Measurements from ENCODE around the gene ALOX15.
A peak's percentile ranks its signal among the peaks of the same experiment; 100 is the strongest.
"Not testable (repeated sequence)": the region's sequence is repeated elsewhere in the genome, so short reads cannot be mapped to it uniquely, and the experiment has no call there.

ALOX15 gene, protein sequence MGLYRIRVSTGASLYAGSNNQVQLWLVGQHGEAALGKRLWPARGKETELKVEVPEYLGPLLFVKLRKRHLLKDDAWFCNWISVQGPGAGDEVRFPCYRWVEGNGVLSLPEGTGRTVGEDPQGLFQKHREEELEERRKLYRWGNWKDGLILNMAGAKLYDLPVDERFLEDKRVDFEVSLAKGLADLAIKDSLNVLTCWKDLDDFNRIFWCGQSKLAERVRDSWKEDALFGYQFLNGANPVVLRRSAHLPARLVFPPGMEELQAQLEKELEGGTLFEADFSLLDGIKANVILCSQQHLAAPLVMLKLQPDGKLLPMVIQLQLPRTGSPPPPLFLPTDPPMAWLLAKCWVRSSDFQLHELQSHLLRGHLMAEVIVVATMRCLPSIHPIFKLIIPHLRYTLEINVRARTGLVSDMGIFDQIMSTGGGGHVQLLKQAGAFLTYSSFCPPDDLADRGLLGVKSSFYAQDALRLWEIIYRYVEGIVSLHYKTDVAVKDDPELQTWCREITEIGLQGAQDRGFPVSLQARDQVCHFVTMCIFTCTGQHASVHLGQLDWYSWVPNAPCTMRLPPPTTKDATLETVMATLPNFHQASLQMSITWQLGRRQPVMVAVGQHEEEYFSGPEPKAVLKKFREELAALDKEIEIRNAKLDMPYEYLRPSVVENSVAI

DNA sequence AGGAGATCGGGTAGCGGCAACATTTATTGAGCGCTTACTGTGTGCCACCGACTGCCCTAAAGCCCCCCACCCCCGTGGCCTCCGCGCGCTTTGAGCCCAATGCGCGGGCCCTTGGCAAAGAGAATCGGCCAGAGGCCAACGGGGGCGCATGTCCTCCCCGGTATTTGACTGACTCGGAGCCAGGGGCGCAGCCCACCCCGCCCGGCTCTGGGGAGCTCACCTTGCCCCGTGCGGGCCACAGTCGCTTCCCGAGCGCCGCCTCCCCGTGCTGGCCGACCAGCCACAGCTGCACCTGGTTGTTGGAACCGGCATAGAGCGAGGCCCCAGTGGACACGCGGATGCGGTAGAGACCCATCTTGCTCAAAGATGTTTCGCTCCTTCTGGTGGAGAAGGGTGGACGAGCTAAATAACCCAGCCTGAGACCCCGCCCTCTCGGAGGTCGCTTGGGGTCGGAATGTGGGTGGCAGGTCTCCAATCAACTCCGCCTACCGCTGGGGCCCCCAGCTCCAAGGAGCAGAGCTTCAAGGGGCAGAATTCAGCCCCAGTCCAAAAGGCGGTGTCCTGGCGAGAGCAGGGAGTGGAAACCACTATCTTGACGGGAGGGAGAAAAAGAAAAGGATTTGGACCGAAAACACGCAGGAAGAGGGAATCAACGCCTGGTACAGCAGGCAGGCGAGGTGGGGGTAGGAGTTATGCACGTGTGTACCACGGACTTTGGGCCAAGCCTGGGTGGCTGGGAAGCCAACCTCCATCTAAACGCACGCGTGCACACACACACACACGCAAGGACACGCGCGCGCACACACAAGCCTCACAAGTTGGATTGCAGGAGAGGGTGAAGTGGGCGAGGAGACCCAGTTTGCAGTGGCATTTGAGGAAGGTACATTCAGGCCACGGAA is at the start of gene ALOX15:
Gene ALOX15 (minus strand): TSS at position 382 of the 899 bp plus-strand sequence. CDS start 27 bp downstream, at position 355.
- no peak for DNase-seq

DNA sequence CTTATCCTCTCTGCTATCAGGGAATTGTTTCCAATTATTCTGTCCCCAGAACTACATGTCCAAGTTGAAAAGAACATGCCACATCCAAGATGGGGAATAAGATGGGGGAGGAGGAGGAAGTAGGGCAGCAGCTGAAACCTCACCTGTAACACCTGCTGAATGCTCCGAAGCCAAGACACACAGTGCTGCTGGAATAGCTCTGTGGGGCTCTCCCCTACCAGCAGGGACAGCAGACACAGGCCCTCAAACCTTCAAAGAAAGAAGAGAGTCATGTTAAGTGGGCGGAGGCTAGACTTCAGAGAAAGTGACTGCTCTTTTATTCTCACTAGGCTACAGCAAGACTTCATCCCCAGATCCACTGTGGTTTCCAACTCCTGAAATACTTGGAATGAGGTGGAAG is 49.3 kb upstream of the ALOX15 start:
- no peak for DNase-seq

DNA sequence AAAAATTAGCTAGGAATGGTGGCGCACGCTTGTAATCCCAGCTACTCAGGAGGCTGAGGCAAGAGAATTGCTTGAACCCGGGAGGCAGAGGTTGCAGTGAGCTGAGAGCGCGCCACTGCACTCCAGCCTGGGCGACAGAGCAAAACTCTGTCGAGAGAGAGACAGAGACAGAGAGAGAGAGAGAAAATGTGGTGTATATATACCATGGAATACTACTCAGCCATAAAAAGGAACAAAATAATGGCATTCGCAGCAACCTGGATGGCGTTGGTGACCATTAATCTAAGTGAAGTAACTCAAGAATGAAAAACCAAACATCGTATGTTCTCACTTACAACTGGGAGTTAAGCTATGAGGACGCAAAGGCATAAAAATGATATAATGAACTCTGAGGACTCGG is 48.4 kb upstream of the ALOX15 start:
- DNase-seq: not testable (repeated sequence)

DNA sequence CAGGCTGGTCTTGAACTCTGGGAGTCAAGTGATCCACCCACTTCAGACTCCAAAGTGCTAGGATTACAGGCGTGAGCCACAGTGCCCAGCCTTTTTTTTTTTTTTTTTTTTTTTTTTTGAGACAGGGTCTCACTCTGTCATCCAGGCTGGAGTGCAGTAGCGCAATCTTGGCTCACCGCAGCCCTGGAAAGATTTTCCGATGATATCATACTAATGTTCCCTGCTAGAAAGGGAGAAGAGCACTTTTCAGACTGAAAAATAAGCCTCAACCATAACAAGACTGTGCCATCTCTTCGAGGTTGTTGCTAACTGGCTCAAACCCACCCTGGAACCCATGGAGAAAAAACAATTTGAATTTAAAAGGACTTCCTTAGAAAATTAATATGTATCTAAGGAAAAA is 42.3 kb upstream of the ALOX15 start:
- not testable (repeated sequence) for DNase-seq

DNA sequence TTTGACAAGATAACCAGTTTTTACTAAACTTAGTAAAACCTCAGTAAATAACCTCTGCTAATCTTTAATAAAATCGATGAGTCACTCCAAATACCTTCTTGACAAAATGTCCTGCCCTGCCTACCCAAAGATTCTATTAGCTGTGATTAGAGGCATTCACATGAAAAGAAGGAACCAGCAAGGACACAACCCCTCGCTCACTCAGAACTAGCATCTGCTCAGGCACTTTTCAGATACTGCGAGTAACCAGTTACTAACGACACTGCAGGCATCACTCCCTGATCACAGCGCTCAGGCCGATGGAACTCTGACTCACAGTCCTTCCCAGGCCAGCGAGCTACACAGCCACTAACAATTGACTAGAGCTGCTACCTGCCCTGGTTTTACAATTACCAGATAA is 38.2 kb upstream of the ALOX15 start:
- DNase-seq: no peak

DNA sequence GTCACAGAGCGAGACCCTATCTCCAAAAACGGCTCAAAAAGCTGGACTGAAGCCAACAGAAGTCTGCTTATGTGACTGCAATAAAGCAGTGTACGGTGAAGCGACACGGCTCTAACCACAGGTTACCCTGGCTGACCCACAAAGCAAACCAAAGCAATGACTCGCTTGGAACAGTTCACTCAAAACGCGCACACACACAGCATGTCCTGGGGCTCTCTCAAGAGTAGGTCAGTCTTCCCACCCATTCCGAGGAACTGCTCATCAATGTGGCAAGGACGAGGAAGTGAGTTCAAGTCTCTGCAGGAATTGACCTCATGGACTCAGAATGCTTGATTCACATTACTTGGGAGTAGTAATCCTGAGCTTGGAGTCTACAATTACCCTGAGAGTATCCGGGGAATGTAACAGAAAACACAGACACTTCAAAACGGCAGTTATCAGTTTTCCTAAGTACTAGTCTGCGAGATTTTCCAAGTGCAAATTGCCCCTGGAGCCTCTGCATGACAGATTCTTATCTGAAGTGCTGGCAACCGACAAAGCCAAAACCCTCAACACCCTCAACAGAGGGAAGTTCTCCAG is 37.1 kb upstream of the ALOX15 start:
- DNase-seq: peak; percentile 7

DNA sequence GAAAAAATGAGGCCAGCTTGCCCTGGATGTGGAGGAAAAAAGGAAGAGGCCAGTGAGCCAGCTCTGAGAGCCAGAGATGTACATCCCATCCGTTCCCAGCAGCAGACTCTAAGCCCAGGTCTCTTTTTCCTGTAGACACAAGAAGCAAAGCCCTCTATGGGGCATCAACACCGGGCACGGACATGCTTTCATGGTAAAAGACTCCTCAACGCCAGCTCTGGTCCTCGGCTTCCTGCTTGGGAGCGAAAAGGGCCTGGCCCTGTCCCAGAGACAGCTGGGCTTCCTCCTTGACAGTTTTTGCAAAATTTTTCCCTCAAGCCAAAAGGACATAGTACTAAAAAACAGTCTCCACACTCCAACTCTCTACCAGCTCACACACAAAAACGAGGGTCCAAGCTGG is 35.3 kb upstream of the ALOX15 start:
- no peak for DNase-seq

DNA sequence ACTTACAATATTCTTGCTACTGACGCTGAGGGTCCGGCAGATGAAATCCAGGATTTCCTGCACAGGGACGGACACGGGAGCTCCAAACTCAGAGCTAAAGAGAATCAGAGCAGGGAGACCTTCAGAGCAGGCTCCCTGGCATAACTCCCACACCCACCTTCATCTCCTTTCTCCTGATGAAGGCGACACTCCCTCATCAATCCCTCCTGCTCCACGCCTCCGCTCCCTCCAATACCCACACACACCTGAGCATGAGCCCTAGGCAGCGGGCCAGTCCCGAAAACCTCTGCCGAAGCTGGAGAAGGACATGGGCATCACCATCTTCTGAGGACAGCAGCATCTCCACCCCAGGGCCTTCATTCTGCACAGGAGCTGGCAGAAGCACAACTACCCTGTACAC is 34.3 kb upstream of the ALOX15 start:
- DNase-seq: no peak

DNA sequence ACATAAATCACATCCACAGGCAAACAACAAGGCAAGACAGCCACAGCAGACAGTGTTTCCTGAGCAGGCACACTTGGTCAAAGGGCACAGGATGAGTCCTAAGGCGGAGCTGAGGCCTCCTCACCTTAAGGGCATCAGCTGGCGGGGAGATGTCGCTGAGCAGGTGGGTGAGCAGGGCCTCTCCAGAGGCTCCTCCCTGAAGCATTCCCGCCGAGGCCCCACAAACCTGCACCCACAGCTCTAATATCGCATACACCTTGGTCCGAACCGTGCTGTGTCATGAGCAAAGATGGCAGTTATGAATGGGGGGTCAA is 33.2 kb upstream of the ALOX15 start:
- DNase-seq: no peak

DNA sequence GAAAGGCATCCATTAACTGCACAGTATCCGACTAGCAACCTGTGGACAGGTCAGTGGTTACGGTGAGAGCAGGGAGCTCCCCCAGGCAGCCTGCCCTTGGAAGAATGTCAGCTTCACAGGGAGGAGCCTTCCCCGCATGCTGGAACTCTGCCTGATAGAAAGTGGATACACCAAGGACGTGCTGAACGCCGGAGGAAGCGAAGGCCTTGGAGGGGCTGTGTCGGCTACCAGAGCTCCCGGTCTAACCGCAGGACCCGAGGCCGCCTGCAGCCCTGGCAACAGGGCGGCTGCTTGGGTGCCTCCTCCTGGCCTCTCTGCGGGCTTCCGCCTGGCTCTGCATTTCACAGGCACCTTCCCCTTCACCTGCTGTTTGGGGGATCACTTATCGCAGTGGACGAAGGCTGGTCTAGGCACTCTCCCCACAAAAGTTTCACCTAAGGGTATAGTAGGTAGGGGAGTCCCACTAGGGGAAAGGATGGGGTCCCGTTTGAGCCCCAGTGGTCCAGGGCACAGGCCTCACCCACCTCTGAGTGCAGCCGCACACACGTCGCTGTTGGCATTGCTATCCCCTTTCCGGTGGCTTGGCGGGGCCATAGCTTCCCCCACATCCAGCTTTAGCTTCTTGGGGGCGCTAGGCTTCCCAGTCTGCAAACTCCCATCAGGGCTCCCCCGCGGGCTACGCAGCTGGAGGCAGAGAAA is 32.7 kb upstream of the ALOX15 start:
- no peak for DNase-seq

DNA sequence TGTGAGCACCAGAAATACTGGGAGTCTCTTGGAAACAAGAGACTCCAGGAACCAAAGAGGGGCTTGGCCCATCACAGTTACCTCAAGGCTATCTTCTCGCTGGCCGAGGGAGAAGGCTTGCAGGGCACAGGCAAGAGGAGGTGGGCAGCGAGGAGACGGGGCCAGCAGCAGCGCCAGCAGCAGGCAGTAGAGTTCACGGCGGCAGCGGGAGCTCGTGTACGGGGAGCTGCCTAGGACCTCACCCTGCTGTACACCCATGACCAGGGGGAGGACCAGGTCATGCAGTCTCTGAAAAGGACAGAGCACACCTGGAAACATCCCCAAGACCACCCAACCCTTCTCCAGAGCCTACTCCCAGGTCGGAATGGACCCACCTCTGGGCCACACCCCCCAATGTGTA is 31.7 kb upstream of the ALOX15 start:
- DNase-seq: no peak

DNA sequence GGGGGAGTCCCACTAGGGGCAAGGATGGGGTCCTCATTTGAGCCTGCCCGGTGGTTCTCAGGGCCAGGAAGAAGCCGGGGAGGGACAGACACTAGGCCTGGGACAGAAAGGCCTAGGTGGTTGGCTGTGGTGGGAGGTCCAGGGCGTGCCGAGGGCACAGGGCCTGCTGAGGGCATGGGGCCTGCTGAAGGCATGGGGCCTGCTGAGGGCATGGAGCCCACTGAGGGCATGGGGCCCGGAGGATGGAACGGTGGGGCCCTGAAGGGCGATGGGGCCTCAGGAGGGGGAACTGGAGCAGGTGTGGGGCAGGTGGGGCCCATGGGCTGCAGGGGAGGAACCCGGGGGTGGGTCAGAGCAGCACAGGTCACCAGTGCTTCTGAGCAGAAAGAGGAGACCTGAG is 31.3 kb upstream of the ALOX15 start:
- DNase-seq: no peak

DNA sequence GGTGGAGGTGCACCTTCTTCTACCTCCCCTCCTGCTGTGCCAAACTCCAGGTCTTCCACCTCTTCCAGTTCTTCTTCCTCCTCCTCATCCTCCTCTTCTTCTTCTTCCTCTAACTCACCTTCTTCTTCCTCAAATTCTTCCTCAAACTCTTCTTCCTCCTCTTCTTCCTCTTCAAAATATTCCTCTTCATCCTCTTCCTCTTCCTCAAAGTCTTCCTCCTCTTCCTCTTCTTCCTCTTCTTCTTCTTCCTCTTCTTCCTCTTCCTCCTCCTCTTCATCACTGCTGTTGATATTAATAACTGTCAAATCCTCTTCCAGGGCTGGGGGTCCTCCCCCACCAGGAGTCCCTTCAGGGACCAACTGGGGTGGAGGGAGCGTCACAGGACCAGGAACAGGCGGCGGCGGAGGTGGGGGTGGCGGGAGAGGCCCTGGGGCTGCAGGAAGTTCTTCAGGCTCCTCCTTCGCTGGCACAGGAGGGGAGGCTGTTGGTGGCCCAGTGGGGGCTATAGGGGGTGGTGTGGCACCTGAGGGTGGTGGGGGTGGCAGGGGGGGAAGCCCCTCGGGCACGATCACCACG is 30.7 kb upstream of the ALOX15 start:
- DNase-seq: no peak

DNA sequence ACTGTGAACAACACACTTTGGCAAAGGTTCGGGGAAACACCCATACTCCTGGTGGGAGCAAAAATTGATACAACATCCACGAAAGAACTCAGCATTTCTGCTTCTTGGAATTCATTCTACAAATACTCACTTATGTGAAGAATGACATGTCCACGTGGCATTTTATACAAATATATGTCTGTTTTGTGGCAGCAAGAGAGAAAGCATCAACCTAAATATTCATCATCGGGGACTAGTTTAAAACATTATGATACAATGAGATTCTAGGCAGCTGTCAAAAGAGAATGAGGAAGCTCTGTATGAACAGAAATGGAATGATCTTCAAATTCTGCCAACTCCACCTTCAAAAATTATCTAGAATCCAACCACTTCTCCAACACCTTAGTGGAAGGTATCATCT is 25.7 kb upstream of the ALOX15 start:
- DNase-seq: no peak

DNA sequence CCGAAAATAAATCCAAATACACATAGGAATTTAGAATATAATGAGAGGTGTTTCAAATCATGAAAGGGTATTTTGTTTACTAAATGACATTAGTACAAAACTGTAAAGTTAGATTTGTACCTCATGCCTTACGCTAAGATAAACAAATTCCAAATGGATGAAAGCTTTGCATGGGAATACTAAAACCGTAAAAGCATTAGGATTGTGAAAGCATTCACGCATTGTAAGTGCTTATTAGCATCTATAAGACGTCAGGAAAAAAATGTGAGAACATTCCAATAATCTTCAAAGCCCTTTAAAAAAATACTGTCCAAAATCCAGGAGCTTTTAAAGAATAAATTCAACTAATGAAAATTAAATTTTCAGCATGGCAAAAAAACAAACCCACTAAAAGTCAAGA is 24.8 kb upstream of the ALOX15 start:
- no peak for DNase-seq

DNA sequence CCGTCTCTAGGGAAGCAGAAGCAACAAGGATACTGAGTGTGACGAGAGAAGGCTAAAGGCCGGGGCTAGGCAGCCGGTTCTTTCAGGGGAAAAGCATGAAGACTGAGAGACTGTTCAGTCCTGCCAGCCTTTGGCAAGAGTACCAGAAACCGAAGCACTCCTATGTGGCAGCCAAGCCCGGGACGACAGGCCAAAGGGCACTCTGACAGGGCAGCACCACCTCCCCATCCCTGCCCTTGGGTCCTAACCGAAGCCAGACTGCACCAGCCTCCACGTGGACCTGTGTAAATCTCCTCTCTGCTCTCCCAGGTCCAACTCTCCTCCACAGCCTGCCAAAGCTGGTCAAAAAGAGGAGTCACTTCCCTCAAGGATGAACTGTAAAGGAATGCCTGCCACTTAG is 23.5 kb upstream of the ALOX15 start:
- no peak for DNase-seq

DNA sequence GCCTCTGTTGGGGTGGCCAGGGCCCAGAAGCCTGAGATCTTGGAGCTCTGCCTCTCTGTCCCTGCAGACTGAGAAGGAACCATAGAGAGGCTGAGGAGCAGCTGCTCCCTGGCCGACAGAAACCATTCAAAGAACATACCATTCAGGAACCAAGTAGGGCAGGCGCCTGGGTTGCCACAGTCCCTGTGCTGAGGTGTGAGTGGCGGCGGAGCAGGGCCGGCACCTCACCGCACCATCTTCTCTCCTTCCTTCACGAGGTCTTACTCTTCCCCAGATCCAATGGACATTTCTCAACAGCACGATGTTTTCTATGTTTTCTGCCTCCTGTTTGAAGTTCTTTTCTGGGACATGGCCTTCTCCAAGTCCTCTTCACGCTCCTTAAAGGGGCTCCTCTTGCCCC is 22.8 kb upstream of the ALOX15 start:
- no peak for DNase-seq

DNA sequence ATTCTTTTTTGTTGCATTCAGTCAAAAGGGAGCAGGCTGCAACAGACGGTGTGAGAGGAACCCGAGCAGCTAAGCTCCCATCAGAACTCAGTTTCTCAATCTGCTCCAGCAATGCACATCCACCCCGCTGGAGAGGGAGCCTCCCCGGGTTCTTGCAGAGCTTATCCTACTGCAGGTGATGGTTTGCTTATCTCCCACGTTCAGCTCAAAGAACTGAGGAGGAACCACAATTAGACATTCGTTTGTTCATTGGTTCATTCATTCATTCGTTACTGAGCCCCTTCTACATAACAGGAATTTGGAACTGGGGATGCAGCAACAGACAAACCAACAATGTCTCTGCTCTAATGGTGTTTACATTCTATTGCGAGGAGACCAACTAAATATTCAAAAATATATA is 22.2 kb upstream of the ALOX15 start:
- no peak for DNase-seq

DNA sequence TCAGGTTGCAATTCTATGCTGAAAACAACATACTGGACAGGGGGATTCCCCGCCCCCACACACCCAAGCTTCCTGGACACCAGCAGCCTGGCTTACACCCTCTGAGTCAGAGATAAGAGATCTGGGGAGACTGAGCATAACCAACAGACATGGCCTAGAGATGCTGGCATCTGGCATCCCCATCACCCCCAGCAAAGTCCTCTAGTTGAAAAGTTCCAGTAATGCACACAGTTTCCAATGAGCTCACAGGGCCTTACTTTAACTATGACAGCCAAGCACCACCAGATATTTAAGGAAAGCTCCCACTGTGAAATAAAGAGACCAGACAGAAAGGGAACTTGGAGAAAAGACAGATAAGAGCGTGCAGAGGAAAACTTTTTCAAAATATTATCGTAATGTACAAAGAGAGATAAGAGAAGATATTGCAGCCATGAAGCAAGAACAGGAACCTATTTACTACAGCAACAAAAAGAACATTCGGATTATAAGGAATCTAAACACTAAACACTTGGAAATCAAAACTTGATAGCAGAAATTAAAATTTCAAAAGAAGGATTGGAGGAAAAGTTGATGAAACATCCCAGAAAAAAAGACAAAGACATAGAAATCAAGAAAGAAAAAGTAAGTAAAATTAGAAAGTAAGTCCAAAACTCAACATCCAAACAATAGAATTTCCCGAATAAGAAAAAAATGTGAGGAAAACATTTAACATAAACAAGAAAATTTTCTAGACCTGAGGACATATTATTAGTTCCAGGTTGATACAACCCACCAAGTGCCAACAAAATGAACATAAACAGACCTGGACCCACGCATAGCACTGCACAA is 17.2 kb upstream of the ALOX15 start:
- peak; percentile 23 for DNase-seq

DNA sequence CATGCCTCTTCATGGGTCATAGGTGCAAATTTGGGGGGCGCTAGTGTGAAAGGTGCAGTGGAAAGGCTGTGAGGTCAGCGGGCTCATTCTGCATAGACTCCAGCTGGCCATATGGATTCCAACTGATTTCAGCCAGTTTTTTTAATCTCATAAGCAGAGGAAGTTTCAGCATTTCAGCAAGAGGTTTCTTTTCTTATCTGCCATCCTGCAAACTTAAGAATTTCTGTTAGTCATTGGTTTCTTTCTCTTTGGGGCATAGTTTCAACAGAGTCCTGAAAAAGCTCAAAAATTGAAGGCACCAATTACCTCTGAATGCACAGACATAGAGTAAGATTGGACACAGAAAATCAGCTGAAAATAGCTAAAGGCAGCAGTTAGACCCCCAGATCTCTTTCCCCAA is 16.2 kb upstream of the ALOX15 start:
- no peak for DNase-seq

DNA sequence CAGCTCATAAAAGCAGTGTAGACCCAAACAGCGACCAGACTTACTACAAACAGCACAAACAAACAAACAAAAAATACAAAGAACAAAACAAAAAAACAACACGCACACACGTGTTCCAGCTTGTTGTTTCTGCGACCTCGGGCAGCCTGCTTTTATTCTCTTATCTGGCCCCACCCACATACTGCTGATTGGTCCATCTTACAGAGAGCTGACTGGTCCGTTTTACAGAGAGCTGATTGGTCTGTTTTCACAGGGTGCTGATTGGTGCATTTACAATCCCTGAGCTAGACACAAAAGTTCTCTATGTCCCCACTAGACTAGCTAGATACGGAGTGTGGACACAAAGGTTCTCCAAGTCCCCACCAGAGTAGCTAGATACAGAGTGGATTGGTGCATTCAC is 14.5 kb upstream of the ALOX15 start:
- not testable (repeated sequence) for DNase-seq

Measured in GF-D8 (cell line).